GM23248 (cell line): Measurements from ENCODE around the gene NOL7.

Source experiments
- EZH2 ChIP-seq: fragments of 200-600 bp; sonication (generic); IDR thresholded peaks from 2 replicates; pipeline ENCODE4 v1.6.1; 2018; ENCODE audit warnings: antibody characterized with exemption, mild to moderate bottlenecking; ENCODE audit not compliant: insufficient read depth, poor library complexity, severe bottlenecking
- EZH2phosphoT487 ChIP-seq: fragments of 200-600 bp; sonication (generic); IDR thresholded peaks from 2 replicates; pipeline ENCODE4 v1.6.1; 2018; ENCODE audit warnings: antibody characterized with exemption, moderate library complexity, mild to moderate bottlenecking, low read depth; ENCODE audit not compliant: insufficient read depth

DNA sequence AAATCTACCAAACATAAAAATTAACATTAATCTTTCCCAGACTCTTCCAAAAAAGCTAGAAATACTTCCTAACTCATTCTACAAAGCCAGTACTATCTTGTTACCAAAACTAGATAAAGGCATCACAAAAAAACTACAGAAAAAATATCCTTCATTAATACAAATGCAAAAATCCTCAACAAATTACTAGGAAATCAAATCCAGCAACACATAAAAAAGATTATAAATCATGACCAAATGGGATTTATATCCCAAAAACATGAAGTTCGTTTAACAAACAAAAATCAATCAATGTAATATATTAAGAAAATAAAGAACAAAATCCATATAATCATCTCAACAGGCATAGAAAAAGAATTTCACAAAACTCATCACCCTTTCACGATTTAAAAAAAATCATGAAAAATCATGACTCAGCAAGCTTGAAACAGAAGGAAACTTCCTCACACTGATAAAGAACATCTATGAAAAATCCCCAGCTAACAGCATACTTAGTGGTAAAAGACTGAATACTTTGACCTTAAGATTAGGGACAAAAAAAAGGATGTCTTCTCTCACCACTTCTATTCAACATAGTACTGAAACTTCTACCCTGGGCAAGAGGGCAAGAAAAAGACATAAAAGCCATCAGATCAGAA, 53.3 kb downstream of the NOL7 start:
- TF ChIP-seq EZH2: no peak
- TF ChIP-seq EZH2phosphoT487: no peak
